Peyer's patch (tissue), 4 donors: Measurements from ENCODE around the gene SCGB2A2. TPM values are rescaled to one million over a fixed set of nuclear protein-coding genes. Genes with fewer than 3 reads are reported as not detected.

Experiments used
- DNase-seq, 3 donors: peaks; one replicate each; pipeline ENCODE4 v3.0.0-alpha.2; 2017 to 2019
- H3K27ac ChIP-seq, 4 donors: fragments of 200-600 bp; sonication (generic); one replicate each; pipeline ENCODE4 v1.5.1; 2016 to 2019
- H3K27me3 ChIP-seq, 2 donors: fragments of 200-600 bp; sonication (generic); one replicate each; pipeline ENCODE4 v1.5.1; 2019
- H3K36me3 ChIP-seq, 3 donors: fragments of 200-600 bp; sonication (generic); one replicate each; pipeline ENCODE4 v1.5.1; 2016 to 2019
- H3K4me1 ChIP-seq, 4 donors: fragments of 200-600 bp; sonication (generic); one replicate each; pipeline ENCODE4 v1.5.1; 2016 to 2019
- H3K4me3 ChIP-seq, 4 donors: fragments of 200-600 bp; sonication (generic); 1 replicate in 3 of 4; 2 replicates in 1 of 4; pipeline ENCODE4 v1.5.1; 2016 to 2019; ENCODE audit warnings: mild to moderate bottlenecking in 1 of 4
- H3K9me3 ChIP-seq, 4 donors: fragments of 200-600 bp; sonication (generic); one replicate each; pipeline ENCODE4 v1.5.1; 2016 to 2019; ENCODE audit warnings: mild to moderate bottlenecking in 1 of 4
- POLR2A ChIP-seq, 2 donors: fragments of 450-650 bp; IDR thresholded peaks; one replicate each; pipeline ENCODE4 v1.5.1; 2017; ENCODE audit warnings: antibody characterized with exemption in 2 of 2, mild to moderate bottlenecking in 2 of 2, moderate library complexity in 2 of 2
- total RNA-seq, 4 donors: library from RNA; depleted of rRNA; stranded (reverse); fragments of >200 nt; gene quantifications; one replicate each; pipeline ENCODE4 v1.1.0, GENCODE V29; 2016
- TF ChIP-seq, protein P1 (sequence below), 6 experiments: fragments of 450-650 bp in 4 of 6; fragments of 200-600 bp in 2 of 6; sonication (generic) in 1 of 6; IDR thresholded peaks; one replicate each; pipeline ENCODE4 v1.5.1; 2017 to 2019; ENCODE audit warnings: antibody characterized with exemption in 6 of 6, mild to moderate bottlenecking in 3 of 6, moderate library complexity in 1 of 6

SCGB2A2 gene
- total RNA-seq, 4 donors from 2014 or later = not detected

DNA sequence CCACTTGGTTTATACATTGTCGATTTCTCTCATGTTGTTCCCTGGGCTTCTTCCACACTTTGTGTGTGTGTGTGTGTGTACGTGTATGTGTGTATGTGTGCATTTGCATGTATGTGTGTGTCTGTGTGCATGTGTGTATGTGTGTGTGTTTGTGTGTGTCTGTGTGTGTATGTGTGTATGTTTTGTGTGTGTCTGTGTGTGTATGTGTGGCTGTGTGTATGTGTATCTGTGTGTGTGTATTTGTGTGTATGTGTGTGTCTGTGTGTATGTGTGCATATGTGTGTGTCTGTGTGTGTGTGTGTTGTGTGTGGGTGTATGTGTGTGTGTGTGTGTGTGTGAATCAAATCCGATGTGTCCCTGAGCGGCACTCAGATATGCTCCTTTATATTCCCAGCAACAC is 32.5 kb upstream of the SCGB2A2 start:
- H3K36me3 ChIP-seq = no peaks in the 10 kb centered on the region
- H3K4me3 ChIP-seq = no peak overlapping the region
- H3K27ac ChIP-seq = no peak overlapping the region
- no peaks in the 10 kb centered on the region for H3K27me3 ChIP-seq
- TF ChIP-seq, protein P1, sequence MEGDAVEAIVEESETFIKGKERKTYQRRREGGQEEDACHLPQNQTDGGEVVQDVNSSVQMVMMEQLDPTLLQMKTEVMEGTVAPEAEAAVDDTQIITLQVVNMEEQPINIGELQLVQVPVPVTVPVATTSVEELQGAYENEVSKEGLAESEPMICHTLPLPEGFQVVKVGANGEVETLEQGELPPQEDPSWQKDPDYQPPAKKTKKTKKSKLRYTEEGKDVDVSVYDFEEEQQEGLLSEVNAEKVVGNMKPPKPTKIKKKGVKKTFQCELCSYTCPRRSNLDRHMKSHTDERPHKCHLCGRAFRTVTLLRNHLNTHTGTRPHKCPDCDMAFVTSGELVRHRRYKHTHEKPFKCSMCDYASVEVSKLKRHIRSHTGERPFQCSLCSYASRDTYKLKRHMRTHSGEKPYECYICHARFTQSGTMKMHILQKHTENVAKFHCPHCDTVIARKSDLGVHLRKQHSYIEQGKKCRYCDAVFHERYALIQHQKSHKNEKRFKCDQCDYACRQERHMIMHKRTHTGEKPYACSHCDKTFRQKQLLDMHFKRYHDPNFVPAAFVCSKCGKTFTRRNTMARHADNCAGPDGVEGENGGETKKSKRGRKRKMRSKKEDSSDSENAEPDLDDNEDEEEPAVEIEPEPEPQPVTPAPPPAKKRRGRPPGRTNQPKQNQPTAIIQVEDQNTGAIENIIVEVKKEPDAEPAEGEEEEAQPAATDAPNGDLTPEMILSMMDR (IDR thresholded peaks at IDR 0.05) = no peak
- no peak for TF ChIP-seq POLR2A (IDR thresholded peaks at IDR 0.05)
- no peaks in the 10 kb centered on the region for H3K9me3 ChIP-seq
- DNase-seq = no peak
- H3K4me1 ChIP-seq = no peaks in the 10 kb centered on the region

DNA sequence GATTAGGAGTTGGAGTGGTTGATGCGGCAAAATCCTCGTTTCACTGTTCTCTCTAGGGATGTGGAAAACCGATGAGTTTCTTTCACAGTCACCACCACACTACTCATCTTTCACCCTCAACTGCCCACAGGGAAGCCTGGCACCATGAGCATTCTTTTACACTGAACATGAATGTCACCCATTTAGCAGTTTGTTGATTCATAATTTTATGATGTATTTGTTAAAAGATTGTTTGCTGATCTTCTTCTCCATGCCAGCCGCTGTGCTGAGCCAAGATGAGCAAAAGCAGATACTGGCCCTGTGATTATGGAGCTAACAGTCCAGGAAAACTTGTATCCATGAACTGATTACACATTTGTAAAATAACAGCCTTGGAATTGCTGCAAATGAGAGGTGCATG is 31.8 kb upstream of the SCGB2A2 start:
- Histone ChIP-seq H3K27ac (no peak overlapping the region), H3K4me3 (no peak overlapping the region), H3K9me3 (no peaks in the 10 kb centered on the region), H3K27me3 (no peaks in the 10 kb centered on the region), H3K36me3 (no peaks in the 10 kb centered on the region), H3K4me1 (no peaks in the 10 kb centered on the region)
- no peak for DNase-seq
- TF ChIP-seq POLR2A (IDR thresholded peaks at IDR 0.05) = no peak
- TF ChIP-seq, protein P1 (IDR thresholded peaks at IDR 0.05) = no peak

DNA sequence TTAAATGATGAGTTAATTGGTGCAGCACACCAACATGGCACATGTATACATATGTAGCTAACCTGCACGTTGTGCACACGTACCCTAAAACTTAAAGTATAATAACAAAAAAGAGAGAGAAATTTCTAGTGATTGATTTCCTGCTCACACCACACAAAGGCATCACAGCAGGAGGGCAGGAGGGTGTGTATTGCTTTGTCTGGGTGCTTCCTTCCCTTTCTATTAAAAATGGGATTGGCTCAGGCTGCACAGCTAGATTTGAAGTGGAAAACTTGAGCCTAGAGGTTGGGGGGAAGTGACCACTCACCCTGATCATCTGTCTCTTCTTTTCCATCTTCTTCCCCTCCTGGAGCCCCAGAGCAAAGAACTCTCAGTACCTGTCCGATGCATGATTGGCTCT is 28.9 kb upstream of the SCGB2A2 start:
- no peak for DNase-seq
- no peak for TF ChIP-seq POLR2A (IDR thresholded peaks at IDR 0.05)
- TF ChIP-seq, protein P1 (IDR thresholded peaks at IDR 0.05) = no peak
- Histone ChIP-seq H3K9me3 (no peaks in the 10 kb centered on the region), H3K36me3 (no peaks in the 10 kb centered on the region), H3K4me3 (no peak overlapping the region), H3K4me1 (no peaks in the 10 kb centered on the region), H3K27ac (no peak overlapping the region), H3K27me3 (no peaks in the 10 kb centered on the region)

DNA sequence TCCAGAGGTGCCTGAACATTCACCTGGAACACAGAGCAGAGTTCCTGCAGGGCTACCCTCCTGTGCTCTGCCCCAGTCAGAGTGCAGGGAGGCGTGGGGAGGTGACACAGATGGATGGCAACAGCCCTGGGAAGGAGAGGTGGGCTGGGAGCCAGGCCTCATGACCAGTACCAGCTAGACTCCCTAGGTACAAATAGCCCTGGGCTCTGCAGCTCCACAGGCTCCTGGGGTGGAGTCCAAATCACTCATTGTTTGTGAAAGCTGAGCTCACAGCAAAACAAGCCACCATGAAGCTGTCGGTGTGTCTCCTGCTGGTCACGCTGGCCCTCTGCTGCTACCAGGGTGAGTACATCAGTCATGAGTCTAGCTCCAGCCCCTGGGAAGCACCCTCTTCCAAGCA is 27.9 kb upstream of the SCGB2A2 start, which contains the start of gene SCGB1D2:
Gene SCGB1D2, plus strand, starts transcription at position 219 of the 400 bp plus-strand sequence. Its CDS starts 69 bp downstream, at position 288.
- H3K27ac ChIP-seq = no peak within 1 kb of the TSS
- TF ChIP-seq POLR2A (IDR thresholded peaks at IDR 0.05) = no peak
- TF ChIP-seq, protein P1 (IDR thresholded peaks at IDR 0.05) = no peak
- no peaks in the 10 kb centered on the region for H3K4me1 ChIP-seq
- H3K36me3 ChIP-seq = no peaks in the 10 kb centered on the region
- H3K4me3 ChIP-seq = no peak within 1 kb of the TSS
- H3K9me3 ChIP-seq = no peaks in the 10 kb centered on the region
- no peak for DNase-seq
- H3K27me3 ChIP-seq = no peaks in the 10 kb centered on the region

DNA sequence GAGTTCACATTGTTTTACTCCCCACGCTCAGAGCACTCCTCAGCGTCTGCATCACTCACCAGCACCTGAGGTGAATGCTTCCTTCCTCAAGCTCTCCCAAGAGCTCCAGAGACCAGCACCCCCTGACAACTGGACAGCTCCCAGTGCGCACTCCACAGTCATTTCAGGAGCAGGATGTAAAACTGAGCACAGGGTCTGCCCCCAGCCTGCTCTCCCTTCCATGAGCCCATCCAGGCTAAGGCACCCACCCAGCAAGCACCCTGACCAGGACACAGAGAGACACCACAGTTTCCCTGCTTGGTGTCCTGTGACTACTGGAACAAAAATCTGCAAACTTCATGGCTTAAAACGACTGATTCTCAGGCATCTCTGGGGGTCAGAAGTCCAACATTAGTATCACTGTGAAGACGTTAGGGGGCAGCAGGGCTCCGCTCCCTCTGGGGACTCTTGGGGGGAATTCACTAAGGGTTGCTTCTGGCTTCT is 24.6 kb upstream of the SCGB2A2 start:
- no peaks in the 10 kb centered on the region for H3K27me3 ChIP-seq
- no peaks in the 10 kb centered on the region for H3K4me1 ChIP-seq
- TF ChIP-seq, protein P1 (IDR thresholded peaks at IDR 0.05) = peak in 1 of 6 experiments; percentile 5
- no peak for TF ChIP-seq POLR2A (IDR thresholded peaks at IDR 0.05)
- no peaks in the 10 kb centered on the region for H3K36me3 ChIP-seq
- H3K4me3 ChIP-seq = no peak overlapping the region
- no peak for DNase-seq
- peaks cover 0 to under 1% (median 0%) of the 10 kb centered on the region in 4 donors for H3K9me3 ChIP-seq
- H3K27ac ChIP-seq = no peak overlapping the region

DNA sequence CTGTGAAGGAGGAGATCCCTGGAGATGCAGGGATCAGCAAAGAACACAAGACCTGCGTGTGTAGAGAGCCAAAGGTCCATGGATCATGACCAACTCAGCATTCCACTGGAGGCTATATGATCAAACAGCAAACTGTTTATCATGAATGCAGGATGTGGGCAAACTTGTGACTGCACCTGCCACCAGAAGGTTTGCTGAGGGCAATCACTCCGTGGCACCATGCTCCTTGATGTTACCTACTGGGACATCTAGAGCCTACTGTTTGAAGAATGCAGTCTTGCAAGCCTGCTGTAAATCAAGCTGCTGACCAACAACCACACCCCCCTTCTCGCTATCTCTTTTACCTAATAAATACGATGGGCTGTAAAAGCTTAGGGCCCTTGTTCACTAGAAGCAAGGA is 18.3 kb upstream of the SCGB2A2 start:
- no peaks in the 10 kb centered on the region for H3K4me1 ChIP-seq
- TF ChIP-seq, protein P1 (IDR thresholded peaks at IDR 0.05) = no peak
- TF ChIP-seq POLR2A (IDR thresholded peaks at IDR 0.05) = no peak
- no peak overlapping the region for H3K4me3 ChIP-seq
- H3K27me3 ChIP-seq = no peaks in the 10 kb centered on the region
- H3K9me3 ChIP-seq = peaks cover 0 to 38% (median 7%) of the 10 kb centered on the region in 4 donors
- no peak overlapping the region for H3K27ac ChIP-seq
- no peak for DNase-seq
- no peaks in the 10 kb centered on the region for H3K36me3 ChIP-seq
